K562 (cell line): ENCODE measurements around the gene DDX50. TPM values are rescaled to one million over a fixed set of nuclear protein-coding genes. Genes with fewer than 3 reads are reported as not detected.

Experiments used
- BRF2 ChIP-seq: IDR thresholded peaks from 3 replicates; pipeline ENCODE4 v1.6.1; 2011; ENCODE audit warnings: borderline replicate concordance, mild to moderate bottlenecking; ENCODE audit not compliant: insufficient read length, insufficient read depth
- C11orf30 ChIP-seq: fragments of 450-650 bp; IDR thresholded peaks from 2 replicates; pipeline ENCODE4 v1.6.1; 2016; ENCODE audit warnings: low read depth, mild to moderate bottlenecking
- HCFC1 ChIP-seq: IDR thresholded peaks from 2 replicates; pipeline ENCODE4 v1.6.1; 2012; ENCODE audit warnings: low read depth, low read length, improper control_type of control experiment
- ID3 ChIP-seq, 2 experiments: fragments of 250-450 bp in 1 of 2; fragments of 450-650 bp in 1 of 2; sonication (Bioruptor Pico) in 1 of 2; IDR thresholded peaks; 2 replicates each; pipeline versions ENCODE4 v1.6.1 to v1.8.0; 2016 to 2021; ENCODE audit warnings: mild to moderate bottlenecking in 2 of 2, moderate library complexity in 2 of 2, missing compliant biosample characterization in 1 of 2, missing genetic modification characterization in 1 of 2
- KAT2B ChIP-seq: IDR thresholded peaks from one replicate; pipeline ENCODE4 v1.6.1; 2012; ENCODE audit warnings: low read depth, mild to moderate bottlenecking, control low read depth, inconsistent platforms, low read length, moderate library complexity
- KAT7 ChIP-seq: sonication (generic); formaldehyde crosslinking; IDR thresholded peaks from 2 replicates; pipeline ENCODE4 v1.8.0; 2022; ENCODE audit warnings: missing genetic modification reagents, mild to moderate bottlenecking, borderline replicate concordance
- NFIX ChIP-seq: fragments of 250-450 bp; sonication (Bioruptor Pico); IDR thresholded peaks from 2 replicates; pipeline ENCODE4 v1.4.0; 2020; ENCODE audit warnings: low read depth, mild to moderate bottlenecking, moderate library complexity
- PCBP1 ChIP-seq: fragments of 200-400 bp; formaldehyde crosslinking; IDR thresholded peaks from 2 replicates; pipeline ENCODE4 v1.6.1; 2018; ENCODE audit warnings: mild to moderate bottlenecking, low read depth, low read length; ENCODE audit not compliant: poor library complexity, severe bottlenecking
- POLR2AphosphoS5 ChIP-seq: IDR thresholded peaks from 2 replicates; pipeline ENCODE4 v1.6.1; 2011; ENCODE audit warnings: mild to moderate bottlenecking, low read depth, low read length, moderate library complexity; ENCODE audit not compliant: control insufficient read depth, insufficient read depth
- RAD21 ChIP-seq, 2 experiments: fragments of 250-450 bp in 1 of 2; fragments of 450-650 bp in 1 of 2; sonication (Bioruptor Pico) in 1 of 2; formaldehyde crosslinking in 1 of 2; IDR thresholded peaks in 1 of 2; conservative IDR thresholded peaks in 1 of 2; 2 replicates each; pipeline versions ENCODE4 v1.4.0 to v1.8.0; 2020 to 2022; ENCODE audit warnings: mild to moderate bottlenecking in 2 of 2, moderate library complexity in 1 of 2
- RREB1 ChIP-seq: fragments of 250-450 bp; sonication (Bioruptor Pico); IDR thresholded peaks from 2 replicates; pipeline ENCODE4 v1.4.0; 2020
- TBL1XR1 ChIP-seq, 2 experiments: IDR thresholded peaks; 2 replicates each; pipeline ENCODE4 v1.6.1; 2012; ENCODE audit warnings: improper control_type of control experiment in 2 of 2, low read length in 2 of 2, mild to moderate bottlenecking in 1 of 2
- TCF3 ChIP-seq: sonication (generic); formaldehyde crosslinking; IDR thresholded peaks from 2 replicates; pipeline ENCODE4 v1.4.0; 2020; ENCODE audit warnings: mild to moderate bottlenecking, missing genetic modification reagents
- U2AF2 ChIP-seq: fragments of 200-400 bp; formaldehyde crosslinking; optimal IDR thresholded peaks from 2 replicates; pipeline ENCODE3; 2017; ENCODE audit warnings: low read depth, mild to moderate bottlenecking, low read length
- YBX1 ChIP-seq: fragments of 450-650 bp; IDR thresholded peaks from 2 replicates; pipeline ENCODE4 v1.7.1; 2016; ENCODE audit warnings: mild to moderate bottlenecking
- polyA plus RNA-seq, 8 experiments: library from polyadenylated mRNA; depleted of rRNA in 4 of 8; stranded (reverse) in 5 of 8; unstranded in 3 of 8; fragments of >200 nt; fragmentation: Nextera tagmentation in 2 of 8; fragmentation: Illumina TruSeq in 1 of 8; extraction: Ambion mirVana in 2 of 8; extraction: Trizol in 1 of 8; gene quantifications; 2 replicates each; pipeline versions ENCODE4 v1.2.1 to v1.2.3, GENCODE V29; 2011 to 2014; ENCODE audit warnings: inconsistent platforms in 1 of 8, missing spikeins in 1 of 8
- total RNA-seq, 7 experiments: library from RNA; depleted of rRNA in 6 of 7; stranded (reverse); fragments of >200 nt in 6 of 7; fragmentation: Illumina TruSeq in 2 of 7; extraction: Trizol in 2 of 7; gene quantifications; 2 replicates each; pipeline versions ENCODE4 v1.2.1 to v1.2.3, GENCODE V29; 2011 to 2021; ENCODE audit warnings: low replicate concordance in 1 of 7

Gene DDX50
- total and polyA plus RNA-seq, 9 of the 15 experiments (the other 6 are each of a cell fraction or from before 2014, with no cell fraction given): 36.7 to 86.8 (median 57.4) TPM

- TF ChIP-seq ID3 (CRISPR knock-in tag; IDR thresholded peaks at IDR 0.05): no peak
- peak; percentile 90; the same call in 1 of the 2 replicates for TF ChIP-seq ID3 (tag; IDR thresholded peaks at IDR 0.05)
- TF ChIP-seq C11orf30: no peak
- TF ChIP-seq RREB1 (CRISPR knock-in tag): 0 out of 2 replicates have a peak, but pooled peaks have one; percentile 42
- TF ChIP-seq TCF3 (CRISPR knock-in tag): 0 out of 2 replicates have a peak, but pooled peaks have one; percentile 28
- TF ChIP-seq KAT2B: no peak
- TF ChIP-seq BRF2: no peak
- no peak for TF ChIP-seq RAD21 (CRISPR knock-in tag; conservative IDR thresholded peaks at IDR 0.05 in 1 of 2, IDR thresholded peaks at IDR 0.05 in 1 of 2)
- peak; percentile 17 for TF ChIP-seq PCBP1
- TF ChIP-seq U2AF2: no peak
- TF ChIP-seq NFIX (CRISPR knock-in tag): no peak
- TF ChIP-seq YBX1: no peak
- TF ChIP-seq KAT7: peak; percentile 84; the same call in 1 of the 2 replicates
- TF ChIP-seq TBL1XR1 (IDR thresholded peaks at IDR 0.05; ENCODE audit: low read length in 2 of 2): 0 out of 4 replicates have a peak, but pooled peaks of 1 of the 2 experiments have one; percentile 3
- TF ChIP-seq POLR2AphosphoS5: peak; percentile 67; the same call in 1 of the 2 replicates
- TF ChIP-seq HCFC1: peak; percentile 22; the same call in 1 of the 2 replicates
Observed at GRCh38 chr10:68900427-68901104, 549 bp upstream of the DDX50 start (continued).
